Fibroblast of the aortic adventitia (primary cell): ENCODE data around the gene CD6. TPM values are rescaled to one million over a fixed set of nuclear protein-coding genes. Genes with fewer than 3 reads are reported as not detected.
"Not testable (repeated sequence)": the region's sequence is repeated elsewhere in the genome, so short reads cannot be mapped to it uniquely, and the experiment has no call there.

Experiments
- DNase-seq: peaks from one replicate; pipeline ENCODE4 v3.0.0-alpha.2; 2010; ENCODE audit warnings: low read depth
- H3K4me3 ChIP-seq: 2 replicates; pipeline ENCODE4 v1.5.1; 2011; ENCODE audit warnings: low read depth, mild to moderate bottlenecking, control low read depth, low read length, moderate library complexity
- total RNA-seq: library from RNA; depleted of rRNA; stranded (reverse); fragments of >200 nt; gene quantifications from 2 replicates; pipeline ENCODE4 v1.2.3, GENCODE V29; 2012; ENCODE audit warnings: low replicate concordance
- TF ChIP-seq, protein P1 (sequence below): IDR thresholded peaks from 2 replicates; pipeline ENCODE4 v1.5.1; 2011; ENCODE audit warnings: mild to moderate bottlenecking, low read length, control low read depth, inconsistent platforms; ENCODE audit not compliant: insufficient read depth

CD6 gene
- total RNA-seq, 1 donor, result not detected

DNA sequence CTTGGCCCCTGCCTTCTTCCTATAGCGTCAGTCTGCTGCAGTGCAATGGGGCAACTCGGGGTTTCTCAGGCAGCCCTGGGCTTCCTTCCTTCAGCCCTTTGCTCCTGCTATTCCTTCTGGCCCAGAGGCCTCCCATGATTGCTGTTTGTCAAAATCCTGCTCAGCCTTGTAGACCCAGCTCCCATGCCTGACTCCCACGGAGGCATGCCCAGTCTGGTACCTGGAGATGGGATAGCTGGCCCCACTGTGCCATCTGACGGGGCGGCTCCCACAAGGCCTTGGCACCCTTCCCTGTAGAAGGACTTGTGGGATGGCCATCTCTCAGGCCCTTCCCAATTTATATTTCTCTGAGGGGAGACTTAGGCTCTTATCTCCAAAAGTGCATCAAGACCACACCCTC, 590 bp upstream of the CD6 start:
- H3K4me3 ChIP-seq, result no peak overlapping the region
- no peak for DNase-seq
- TF ChIP-seq, protein P1, sequence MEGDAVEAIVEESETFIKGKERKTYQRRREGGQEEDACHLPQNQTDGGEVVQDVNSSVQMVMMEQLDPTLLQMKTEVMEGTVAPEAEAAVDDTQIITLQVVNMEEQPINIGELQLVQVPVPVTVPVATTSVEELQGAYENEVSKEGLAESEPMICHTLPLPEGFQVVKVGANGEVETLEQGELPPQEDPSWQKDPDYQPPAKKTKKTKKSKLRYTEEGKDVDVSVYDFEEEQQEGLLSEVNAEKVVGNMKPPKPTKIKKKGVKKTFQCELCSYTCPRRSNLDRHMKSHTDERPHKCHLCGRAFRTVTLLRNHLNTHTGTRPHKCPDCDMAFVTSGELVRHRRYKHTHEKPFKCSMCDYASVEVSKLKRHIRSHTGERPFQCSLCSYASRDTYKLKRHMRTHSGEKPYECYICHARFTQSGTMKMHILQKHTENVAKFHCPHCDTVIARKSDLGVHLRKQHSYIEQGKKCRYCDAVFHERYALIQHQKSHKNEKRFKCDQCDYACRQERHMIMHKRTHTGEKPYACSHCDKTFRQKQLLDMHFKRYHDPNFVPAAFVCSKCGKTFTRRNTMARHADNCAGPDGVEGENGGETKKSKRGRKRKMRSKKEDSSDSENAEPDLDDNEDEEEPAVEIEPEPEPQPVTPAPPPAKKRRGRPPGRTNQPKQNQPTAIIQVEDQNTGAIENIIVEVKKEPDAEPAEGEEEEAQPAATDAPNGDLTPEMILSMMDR, result no peak

DNA sequence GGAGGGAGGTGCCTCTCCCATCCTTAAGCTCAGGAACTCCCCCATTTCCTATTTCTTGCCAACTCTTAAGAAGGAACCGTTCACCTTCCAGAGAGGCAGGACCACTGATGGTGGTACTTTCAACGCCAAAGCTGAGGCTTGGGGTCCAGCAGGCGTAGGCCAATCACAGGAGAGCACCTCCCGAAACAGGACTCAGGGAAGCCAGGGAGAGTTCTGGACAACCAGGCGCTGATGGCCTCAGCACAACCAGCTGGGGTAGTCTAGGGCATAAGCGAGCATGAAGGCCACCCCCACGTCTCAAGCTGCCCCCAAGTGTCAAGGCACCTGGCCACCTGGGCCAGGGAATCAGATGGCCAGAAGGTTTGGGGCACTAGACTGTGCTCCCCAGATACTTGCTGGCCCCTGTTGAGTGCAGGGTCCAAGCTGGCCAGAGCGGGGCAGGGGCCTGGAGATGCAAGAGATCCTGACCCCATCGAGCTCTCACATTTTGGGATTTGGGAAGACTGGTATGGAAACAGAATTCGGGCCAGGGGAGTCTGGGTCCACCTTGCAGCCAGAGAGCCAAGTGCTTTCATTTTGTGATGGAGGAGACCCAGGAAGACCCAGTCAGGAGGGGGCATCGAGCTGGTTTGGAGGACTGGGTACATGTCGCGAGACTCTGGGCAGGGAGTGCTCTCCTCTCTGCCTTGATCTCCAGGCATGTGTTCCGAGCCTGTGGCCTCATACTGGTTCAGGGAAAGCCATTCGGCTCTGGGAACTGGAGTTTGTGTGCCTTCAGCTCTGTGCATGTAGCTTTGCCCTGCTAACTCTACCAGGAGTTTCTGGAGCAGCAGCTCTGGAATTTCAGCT, 926 bp downstream of the CD6 start:
- DNase-seq, result no peak

DNA sequence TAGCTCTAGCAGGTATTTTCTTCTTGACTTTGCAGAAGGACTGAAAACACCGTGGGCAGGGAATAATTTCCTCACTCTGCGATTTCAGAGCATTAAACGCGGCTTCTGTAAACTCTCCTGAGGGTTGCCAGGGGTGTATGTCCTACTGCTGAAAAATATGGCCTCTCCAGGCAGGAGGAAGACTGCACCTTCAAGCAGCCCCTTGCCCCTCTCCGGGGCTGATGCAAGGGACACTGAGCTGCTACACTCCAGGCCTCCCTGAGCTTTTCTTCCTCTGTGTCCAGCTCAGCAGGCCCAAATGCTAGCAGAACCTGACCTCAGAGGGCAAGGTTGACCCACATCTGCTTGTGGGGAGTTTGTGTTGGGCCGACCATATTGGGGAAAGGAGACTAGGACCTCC, 2.2 kb downstream of the CD6 start:
- no peak overlapping the region for H3K4me3 ChIP-seq
- DNase-seq, result no peak
- TF ChIP-seq, protein P1, result no peak

More for the DNA sequence above, 926 bp downstream of the CD6 start:
- TF ChIP-seq, protein P1, result no peak
- H3K4me3 ChIP-seq, result no peak overlapping the region

DNA sequence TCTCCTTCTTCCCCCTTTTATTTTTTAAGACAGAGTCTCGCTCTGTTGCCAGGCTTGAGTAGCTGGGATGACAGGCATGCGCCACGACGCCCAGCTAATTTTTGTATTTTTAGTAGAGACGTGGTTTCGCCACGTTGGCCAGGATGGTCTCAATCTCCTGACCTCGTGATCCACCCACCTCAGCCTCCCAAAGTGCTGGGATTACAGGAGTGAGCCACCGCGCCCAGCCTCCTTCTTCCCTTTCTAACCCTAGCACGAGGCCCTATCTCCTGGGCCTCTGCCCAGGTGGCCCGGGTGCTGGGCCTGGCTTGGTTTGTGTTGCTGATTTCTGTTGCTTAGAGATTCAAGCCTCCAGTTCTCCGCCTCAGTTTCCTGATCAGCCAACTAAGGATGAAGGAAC, 2.8 kb downstream of the CD6 start:
- H3K4me3 ChIP-seq, result not testable (repeated sequence)

DNA sequence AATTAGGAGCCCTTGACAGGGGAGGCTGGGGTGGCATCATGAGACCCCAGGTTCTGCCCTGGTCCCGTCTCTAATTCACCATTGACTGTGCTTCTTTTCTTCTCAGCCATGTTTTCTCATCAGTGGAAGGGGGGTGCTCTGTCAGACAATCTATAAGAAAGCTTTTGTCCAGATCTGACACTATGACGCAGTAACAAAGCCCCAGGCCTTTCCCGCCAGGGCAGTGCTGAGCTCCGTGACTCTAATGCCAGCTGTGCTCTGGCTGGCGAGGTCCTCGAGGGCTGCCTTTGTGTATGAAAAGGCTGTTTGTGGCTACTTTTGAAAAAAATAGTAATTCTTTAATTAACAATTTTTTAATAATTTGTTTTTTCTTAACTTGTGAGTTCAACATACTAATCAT, 3.2 kb downstream of the CD6 start:
- no peak for DNase-seq
- TF ChIP-seq, protein P1, result no peak
- H3K4me3 ChIP-seq, result no peak overlapping the region

More for the DNA sequence above, 2.8 kb downstream of the CD6 start:
- not testable (repeated sequence) for DNase-seq

DNA sequence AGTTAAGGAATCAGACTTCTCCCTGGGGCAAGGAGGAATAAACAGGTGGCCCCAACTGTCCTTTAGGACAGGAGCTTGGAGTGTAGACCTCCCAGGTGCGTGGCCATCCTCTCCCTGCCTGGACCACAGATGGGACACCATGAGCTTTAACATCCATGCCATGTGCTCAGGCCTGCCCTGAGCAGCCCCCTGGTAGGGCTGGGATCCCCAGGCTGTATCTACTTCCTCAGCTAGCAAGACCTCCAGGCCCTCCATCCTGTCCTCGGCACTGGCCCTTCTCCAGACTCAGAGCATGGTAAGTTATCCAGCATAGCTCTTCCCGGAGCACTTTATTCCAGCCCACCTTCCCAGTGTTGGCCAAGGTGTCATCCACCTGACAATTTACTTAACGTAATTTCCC, 5.7 kb downstream of the CD6 start:
- no peak overlapping the region for H3K4me3 ChIP-seq
- no peak for DNase-seq
- TF ChIP-seq, protein P1, result no peak

DNA sequence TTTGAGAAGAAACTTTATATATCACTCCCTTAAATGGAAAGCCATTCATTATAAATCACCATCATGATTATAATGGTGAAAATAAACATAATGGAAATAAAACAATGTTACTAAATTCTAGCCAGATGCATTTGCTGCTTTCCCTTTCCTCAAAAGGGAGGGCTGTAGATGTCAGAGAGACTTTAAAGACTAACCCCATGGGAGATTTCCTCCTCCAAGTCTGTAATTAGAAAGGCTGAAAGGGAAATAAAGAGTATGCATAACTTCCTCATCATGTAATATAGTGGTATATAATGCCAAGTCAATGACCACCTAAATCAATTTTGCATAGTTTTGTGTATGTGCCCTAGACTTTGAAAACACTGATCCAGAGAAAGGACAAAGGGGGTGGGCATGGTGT, 6.4 kb downstream of the CD6 start:
- TF ChIP-seq, protein P1, result no peak
- DNase-seq, result no peak
- no peak overlapping the region for H3K4me3 ChIP-seq
